Upper lobe of right lung (tissue), 1 donor: ENCODE data around the gene MCL1. TPM values are rescaled to one million over a fixed set of nuclear protein-coding genes. Genes with fewer than 3 reads are reported as not detected.
"Not testable (repeated sequence)": the region's sequence is repeated elsewhere in the genome, so short reads cannot be mapped to it uniquely, and the experiment has no call there.

Experiments used
- ATAC-seq: fragments of 200-7000 bp; cut with Tn5 transposase; one replicate; pipeline ENCODE4 v1.9.1; 2020; ENCODE audit warnings: mild to moderate bottlenecking, moderate library complexity
- DNase-seq: peaks from one replicate; pipeline ENCODE4 v3.0.0-alpha.2; 2020
- H3K27ac ChIP-seq: fragments of 200-600 bp; one replicate; pipeline ENCODE4 v1.8.0; 2022
- H3K27me3 ChIP-seq: fragments of 200-600 bp; one replicate; pipeline ENCODE4 v1.8.0; 2022; ENCODE audit warnings: mild to moderate bottlenecking
- H3K36me3 ChIP-seq: fragments of 200-600 bp; one replicate; pipeline ENCODE4 v1.8.0; 2022
- H3K4me1 ChIP-seq: fragments of 200-600 bp; one replicate; pipeline ENCODE4 v1.8.0; 2022
- H3K4me3 ChIP-seq: fragments of 200-600 bp; one replicate; pipeline ENCODE4 v1.8.0; 2022; ENCODE audit warnings: mild to moderate bottlenecking
- H3K9me3 ChIP-seq: fragments of 200-600 bp; one replicate; pipeline ENCODE4 v1.8.0; 2022
- intact Hi-C: fragments of 100-400 bp; cut with DNase I; formaldehyde crosslinking; loops from one replicate; pipeline ENCODE4 v1.11.0; 2022
- long read RNA-seq: library from polyadenylated mRNA; unstranded; transcript quantifications from one replicate; pipeline ENCODE4 v2.0.0, GENCODE V29; 2021
- total RNA-seq: library from RNA; stranded (reverse); fragmentation: NEBNext Ultra II Directional; extraction: Animal tissue kit (Norgen Biotek cat#: 25700); gene quantifications from one replicate; pipeline ENCODE4 v1.2.1, GENCODE V29; 2021
- TF ChIP-seq, protein P1 (sequence below): fragments of 200-600 bp; IDR thresholded peaks from one replicate; pipeline ENCODE4 v1.8.0; 2022; ENCODE audit warnings: antibody characterized with exemption
- donor health status: DM: no; HTN: yes; CAD: no; lungs with severe emphysema.

The MCL1 gene
- 325 TPM for total RNA-seq
- long read RNA-seq, transcript MCL1-202 (3 exons, 3,932 nt): major isoform, 538 of 614 reads
- long read RNA-seq, transcript MCL1-201 (2 exons, 1,110 nt): minor isoform, 18 of 614 reads
- long read RNA-seq, transcript MCL1-203 (2 exons, 1,099 nt): minor isoform, 25 of 614 reads
- long read RNA-seq, partial matches to known transcripts: 4 of 614 reads
- long read RNA-seq, other reads (novel, unspliced or antisense): 29 of 614 reads

DNA sequence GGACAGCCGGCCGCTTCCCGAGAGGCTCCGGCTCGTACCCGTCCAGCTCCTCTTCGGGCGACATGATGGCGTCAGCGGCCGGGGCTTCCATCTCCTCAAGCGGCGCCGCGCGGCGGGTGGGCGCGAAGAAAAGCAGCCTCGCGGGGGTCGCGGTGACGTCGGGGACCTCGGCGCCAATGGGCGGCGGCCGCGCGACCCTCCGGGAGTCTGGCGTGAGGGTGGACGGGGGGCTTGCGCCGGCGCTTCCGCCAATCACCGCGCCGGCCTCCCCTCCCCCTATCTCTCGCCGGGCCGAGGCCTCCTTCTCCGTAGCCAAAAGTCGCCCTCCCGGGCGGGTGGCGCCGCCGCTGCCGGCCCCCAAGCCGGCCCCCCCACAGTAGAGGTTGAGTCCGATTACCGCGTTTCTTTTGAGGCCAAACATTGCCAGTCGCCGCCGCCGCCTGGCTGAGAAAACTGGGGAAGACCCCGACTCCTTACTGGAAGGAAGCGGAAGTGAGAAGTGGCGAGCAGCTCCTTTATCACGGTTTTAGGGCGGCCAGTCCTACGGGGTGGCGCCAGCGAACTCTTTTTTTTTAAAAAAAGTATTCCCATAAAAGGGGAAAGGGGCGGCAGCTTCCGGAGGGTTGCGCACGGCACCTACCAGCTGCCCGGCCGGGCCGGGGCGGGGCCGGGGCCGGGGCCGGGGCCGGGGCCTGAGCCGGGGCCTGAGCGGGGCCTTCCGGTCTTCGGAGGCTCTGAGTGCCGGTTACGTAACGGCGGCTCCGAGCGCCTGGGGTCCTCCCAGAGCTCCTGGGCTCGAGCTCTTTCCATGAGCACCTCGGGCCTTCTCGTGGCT lies at the start of gene MCL1:
Gene MCL1, minus strand, starts transcription at position 501 of the 835 bp plus-strand sequence. Its CDS starts 80 bp downstream, at position 421.
- Histone ChIP-seq H3K27ac (peak within 1 kb of the TSS; percentile 100), H3K36me3 (peaks cover 41% of the 10 kb centered on the region), H3K27me3 (no peaks in the 10 kb centered on the region), H3K4me1 (peaks cover 29% of the 10 kb centered on the region), H3K9me3 (no peaks in the 10 kb centered on the region), H3K4me3 (peak within 1 kb of the TSS; percentile 88)
- intact Hi-C loops: loop anchor here (10.0 kb wide), 1 partner anchor 45 kb away; the partner anchor contains the start of gene ENSA
- TF ChIP-seq, protein P1, sequence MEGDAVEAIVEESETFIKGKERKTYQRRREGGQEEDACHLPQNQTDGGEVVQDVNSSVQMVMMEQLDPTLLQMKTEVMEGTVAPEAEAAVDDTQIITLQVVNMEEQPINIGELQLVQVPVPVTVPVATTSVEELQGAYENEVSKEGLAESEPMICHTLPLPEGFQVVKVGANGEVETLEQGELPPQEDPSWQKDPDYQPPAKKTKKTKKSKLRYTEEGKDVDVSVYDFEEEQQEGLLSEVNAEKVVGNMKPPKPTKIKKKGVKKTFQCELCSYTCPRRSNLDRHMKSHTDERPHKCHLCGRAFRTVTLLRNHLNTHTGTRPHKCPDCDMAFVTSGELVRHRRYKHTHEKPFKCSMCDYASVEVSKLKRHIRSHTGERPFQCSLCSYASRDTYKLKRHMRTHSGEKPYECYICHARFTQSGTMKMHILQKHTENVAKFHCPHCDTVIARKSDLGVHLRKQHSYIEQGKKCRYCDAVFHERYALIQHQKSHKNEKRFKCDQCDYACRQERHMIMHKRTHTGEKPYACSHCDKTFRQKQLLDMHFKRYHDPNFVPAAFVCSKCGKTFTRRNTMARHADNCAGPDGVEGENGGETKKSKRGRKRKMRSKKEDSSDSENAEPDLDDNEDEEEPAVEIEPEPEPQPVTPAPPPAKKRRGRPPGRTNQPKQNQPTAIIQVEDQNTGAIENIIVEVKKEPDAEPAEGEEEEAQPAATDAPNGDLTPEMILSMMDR: no peak
- DNase-seq: peak; percentile 98
- ATAC-seq: peak; percentile 95

DNA sequence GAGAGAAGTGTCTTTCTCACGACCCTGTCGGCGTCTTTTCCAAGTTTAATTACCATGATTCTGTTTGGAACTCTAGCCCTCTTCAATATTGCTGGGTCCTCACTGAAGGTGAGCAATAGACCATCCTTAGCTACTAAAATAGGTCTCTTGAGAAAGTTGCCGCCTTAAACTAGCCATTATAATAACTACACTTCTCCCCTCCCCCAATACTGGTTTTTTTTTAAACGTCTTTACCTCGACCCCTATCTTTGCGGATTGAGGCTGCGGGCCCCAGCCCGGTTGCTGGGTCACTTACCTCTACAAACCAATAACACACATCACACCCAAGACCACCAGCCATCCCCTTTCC lies 49.3 kb upstream of the MCL1 start:
- H3K9me3 ChIP-seq: no peaks in the 10 kb centered on the region
- peak overlapping the region; percentile 93 for H3K27ac ChIP-seq
- peaks cover 16% of the 10 kb centered on the region for H3K4me1 ChIP-seq
- peak overlapping the region; percentile 78 for H3K4me3 ChIP-seq
- intact Hi-C loops: loop anchor here (10.0 kb wide), 1 partner anchor 54 kb away; the partner anchor contains the start of gene MCL1
- peaks cover 39% of the 10 kb centered on the region for H3K36me3 ChIP-seq
- TF ChIP-seq, protein P1: no peak
- no peak for DNase-seq
- ATAC-seq: no peak
- no peaks in the 10 kb centered on the region for H3K27me3 ChIP-seq

DNA sequence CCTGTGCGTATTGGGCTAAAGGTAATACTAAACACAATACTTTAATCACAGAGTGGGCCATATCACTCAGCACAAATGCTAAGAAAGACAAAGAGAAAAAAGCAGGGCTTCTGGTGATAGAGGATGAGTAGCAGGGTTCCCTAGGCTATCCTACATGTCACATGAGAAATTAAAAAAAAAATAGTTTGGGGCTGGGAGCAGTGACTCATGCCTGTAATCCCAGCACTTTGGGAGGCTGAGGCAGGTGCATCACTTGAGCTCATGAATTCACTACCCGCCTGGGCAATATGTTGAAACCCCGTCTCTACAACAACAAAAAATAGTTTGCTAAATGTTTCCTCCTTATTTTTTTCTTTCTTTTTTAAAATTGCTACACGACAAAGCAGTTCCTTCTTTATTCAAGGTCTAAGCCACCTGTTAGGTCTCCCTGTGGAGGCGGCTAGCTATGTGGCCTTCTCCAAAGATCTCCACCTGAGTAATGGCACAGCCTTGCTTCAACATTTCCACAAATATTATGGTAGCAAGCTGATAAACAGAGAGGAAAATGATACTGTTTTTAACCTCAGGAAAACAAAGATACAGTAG lies 48.5 kb upstream of the MCL1 start:
- Histone ChIP-seq H3K27ac (no peak overlapping the region), H3K27me3 (no peaks in the 10 kb centered on the region), H3K4me1 (peaks cover 20% of the 10 kb centered on the region), H3K36me3 (peaks cover 47% of the 10 kb centered on the region), H3K4me3 (peak overlapping the region; percentile 78), H3K9me3 (no peaks in the 10 kb centered on the region)
- intact Hi-C loops: loop anchor here (10.0 kb wide), 1 partner anchor 53 kb away; the partner anchor contains the start of gene MCL1
- ATAC-seq (no peak), DNase-seq (no peak)
- TF ChIP-seq, protein P1: no peak

DNA sequence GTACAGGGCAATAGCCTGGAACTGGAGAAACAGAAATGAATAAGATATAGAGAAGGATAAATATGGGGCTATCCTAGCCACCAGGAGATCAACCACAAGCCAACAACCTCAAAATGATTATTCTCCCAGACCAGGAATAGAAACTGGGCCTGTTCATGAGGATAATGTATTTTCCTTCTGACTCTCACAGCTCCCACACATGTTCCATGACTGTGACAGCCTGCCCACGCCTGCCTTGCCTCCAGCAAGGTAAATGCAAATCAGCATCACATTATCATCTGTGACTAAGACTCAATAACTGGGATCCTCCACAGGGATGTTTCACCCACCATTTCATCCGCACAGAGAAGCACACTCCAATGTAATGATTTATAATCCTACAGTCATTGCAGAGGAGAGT lies 46.7 kb upstream of the MCL1 start:
- Histone ChIP-seq H3K27me3 (no peaks in the 10 kb centered on the region), H3K36me3 (peaks cover 61% of the 10 kb centered on the region), H3K4me1 (peaks cover 37% of the 10 kb centered on the region), H3K4me3 (no peak overlapping the region), H3K9me3 (no peaks in the 10 kb centered on the region), H3K27ac (no peak overlapping the region)
- ATAC-seq (no peak), DNase-seq (no peak)
- TF ChIP-seq, protein P1: no peak
- intact Hi-C loops: loop anchor here (10.0 kb wide), 1 partner anchor 51 kb away; the partner anchor contains the start of gene MCL1

DNA sequence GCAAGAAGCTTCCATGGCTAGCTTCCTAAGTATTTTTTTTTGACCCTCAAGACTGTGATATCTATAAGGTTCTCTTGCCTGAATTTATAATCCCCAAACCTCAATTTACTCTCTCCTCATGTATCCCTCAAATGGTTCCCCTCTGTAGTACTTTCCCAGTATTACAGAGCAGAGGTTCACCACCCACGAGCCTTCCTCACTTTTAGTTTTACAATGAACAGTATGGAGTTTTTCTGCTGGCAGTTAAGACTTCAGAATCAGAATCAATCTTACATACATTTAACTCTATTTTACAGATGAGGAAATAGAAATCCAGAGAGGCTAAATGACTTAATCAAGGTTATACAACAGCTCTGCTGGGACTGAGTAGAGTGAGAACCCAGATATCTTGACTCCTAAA lies 45.1 kb upstream of the MCL1 start:
- H3K27ac ChIP-seq, H3K9me3 ChIP-seq, H3K4me3 ChIP-seq, DNase-seq, ATAC-seq, H3K27me3 ChIP-seq: not testable (repeated sequence)
- H3K36me3 ChIP-seq: peaks cover 72% of the 10 kb centered on the region
- intact Hi-C loops: loop anchor here (10.0 kb wide), 1 partner anchor 50 kb away; the partner anchor contains the start of gene MCL1
- H3K4me1 ChIP-seq: peaks cover 46% of the 10 kb centered on the region

DNA sequence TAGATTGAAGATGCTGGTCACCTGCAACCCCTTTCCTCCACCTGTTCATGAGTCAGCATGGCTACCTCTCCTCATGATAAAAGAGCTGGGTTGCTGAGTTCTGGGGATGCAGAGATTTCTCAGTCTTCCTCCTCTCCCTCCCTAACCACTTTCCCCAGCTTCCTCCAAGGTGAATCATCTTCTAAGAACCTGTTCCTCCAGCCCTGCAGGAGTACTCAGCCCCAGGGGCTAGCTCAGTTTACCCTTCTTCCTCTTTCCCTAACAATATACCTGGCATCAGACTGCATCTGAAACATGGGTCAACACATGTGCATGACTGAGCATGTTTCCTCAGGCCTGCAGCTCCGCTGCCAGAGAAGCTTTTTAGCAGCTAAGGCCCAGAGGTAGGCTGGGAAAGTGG lies 44.7 kb upstream of the MCL1 start:
- not testable (repeated sequence) for DNase-seq, H3K27ac ChIP-seq, H3K9me3 ChIP-seq, H3K4me3 ChIP-seq, ATAC-seq, H3K27me3 ChIP-seq
- intact Hi-C loops: loop anchor here (10.0 kb wide), 1 partner anchor 49 kb away; the partner anchor contains the start of gene MCL1
- Histone ChIP-seq H3K4me1 (peaks cover 50% of the 10 kb centered on the region), H3K36me3 (peaks cover 72% of the 10 kb centered on the region)
